ENCODE results near the gene PHF21A. TPM values are rescaled to one million over a fixed set of nuclear protein-coding genes. Genes with fewer than 3 reads are reported as not detected.
A peak's percentile ranks its signal among the peaks of the same experiment; 100 is the strongest.

The PHF21A gene
- total and polyA plus RNA-seq, 4 donors = 3.6 to 8.5 (median 6.2) TPM

DNA sequence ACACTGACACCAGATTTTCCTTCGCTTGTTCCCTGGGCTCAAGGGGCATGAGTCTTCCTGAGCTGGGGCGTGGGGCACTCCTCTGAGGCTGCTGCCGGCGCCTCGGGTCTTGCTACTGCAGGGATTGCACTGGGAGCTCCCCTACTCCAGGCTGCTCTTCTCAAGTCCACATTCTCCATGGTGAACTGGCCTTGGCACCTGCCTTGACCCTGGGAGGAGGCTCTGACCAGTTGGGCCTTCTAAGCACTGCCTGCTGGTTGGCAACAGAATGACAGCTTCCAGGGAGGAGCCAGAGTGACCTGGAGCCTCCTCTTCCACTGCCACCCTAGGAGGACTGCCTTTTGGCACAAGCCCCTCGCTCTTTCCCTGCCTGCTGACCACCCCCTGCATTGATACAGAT is 223.7 kb downstream of the PHF21A start:
- DNase-seq (ENCODE audit: low spot score) = no peak
- Histone ChIP-seq H3K9me3 (ENCODE audit: control insufficient read depth in 4 of 4, low read length in 3 of 4) (no peaks in the 10 kb centered on the region), H3K4me1 (ENCODE audit: control insufficient read depth in 4 of 4, insufficient read depth in 4 of 4, low read length in 3 of 4) (peaks cover 7 to 32% (median 21%) of the 10 kb centered on the region in 4 donors), H3K27ac (ENCODE audit: low read depth in 1 of 2, low read length in 2 of 2) (no peak overlapping the region), H3K4me3 (ENCODE audit: low read depth in 1 of 3, low read length in 3 of 3) (no peak overlapping the region), H3K9ac (ENCODE audit: low read depth in 1 of 2, low read length in 2 of 2) (no peak overlapping the region), H3K36me3 (ENCODE audit: control insufficient read depth in 4 of 4, insufficient read depth in 3 of 4, low read depth in 1 of 4, low read length in 3 of 4) (no peaks in the 10 kb centered on the region), H3K27me3 (ENCODE audit: control insufficient read depth in 4 of 4, insufficient read depth in 4 of 4, low read length in 3 of 4) (no peaks in the 10 kb centered on the region)
- TF ChIP-seq, protein P1, sequence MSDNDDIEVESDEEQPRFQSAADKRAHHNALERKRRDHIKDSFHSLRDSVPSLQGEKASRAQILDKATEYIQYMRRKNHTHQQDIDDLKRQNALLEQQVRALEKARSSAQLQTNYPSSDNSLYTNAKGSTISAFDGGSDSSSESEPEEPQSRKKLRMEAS (IDR thresholded peaks at IDR 0.05) = no peak
- no peak for TF ChIP-seq RXRA (IDR thresholded peaks at IDR 0.05)
- no peak for TF ChIP-seq TAF1 (conservative IDR thresholded peaks at IDR 0.05)
- TF ChIP-seq SP1 (IDR thresholded peaks at IDR 0.05) = no peak
- no peak for TF ChIP-seq FOXA2 (IDR thresholded peaks at IDR 0.05)
- TF ChIP-seq, protein P2, sequence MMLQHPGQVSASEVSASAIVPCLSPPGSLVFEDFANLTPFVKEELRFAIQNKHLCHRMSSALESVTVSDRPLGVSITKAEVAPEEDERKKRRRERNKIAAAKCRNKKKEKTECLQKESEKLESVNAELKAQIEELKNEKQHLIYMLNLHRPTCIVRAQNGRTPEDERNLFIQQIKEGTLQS (IDR thresholded peaks at IDR 0.05) = no peak
- no peak for TF ChIP-seq JUND (IDR thresholded peaks at IDR 0.05)
- no peak for TF ChIP-seq RAD21 (IDR thresholded peaks at IDR 0.05)
- no peak for TF ChIP-seq GABPA (IDR thresholded peaks at IDR 0.05 in 1 of 2, conservative IDR thresholded peaks at IDR 0.05 in 1 of 2)
- no peak for TF ChIP-seq FOXA1 (IDR thresholded peaks at IDR 0.05)
- TF ChIP-seq NR2F2 (IDR thresholded peaks at IDR 0.05) = no peak
- TF ChIP-seq, protein P3, sequence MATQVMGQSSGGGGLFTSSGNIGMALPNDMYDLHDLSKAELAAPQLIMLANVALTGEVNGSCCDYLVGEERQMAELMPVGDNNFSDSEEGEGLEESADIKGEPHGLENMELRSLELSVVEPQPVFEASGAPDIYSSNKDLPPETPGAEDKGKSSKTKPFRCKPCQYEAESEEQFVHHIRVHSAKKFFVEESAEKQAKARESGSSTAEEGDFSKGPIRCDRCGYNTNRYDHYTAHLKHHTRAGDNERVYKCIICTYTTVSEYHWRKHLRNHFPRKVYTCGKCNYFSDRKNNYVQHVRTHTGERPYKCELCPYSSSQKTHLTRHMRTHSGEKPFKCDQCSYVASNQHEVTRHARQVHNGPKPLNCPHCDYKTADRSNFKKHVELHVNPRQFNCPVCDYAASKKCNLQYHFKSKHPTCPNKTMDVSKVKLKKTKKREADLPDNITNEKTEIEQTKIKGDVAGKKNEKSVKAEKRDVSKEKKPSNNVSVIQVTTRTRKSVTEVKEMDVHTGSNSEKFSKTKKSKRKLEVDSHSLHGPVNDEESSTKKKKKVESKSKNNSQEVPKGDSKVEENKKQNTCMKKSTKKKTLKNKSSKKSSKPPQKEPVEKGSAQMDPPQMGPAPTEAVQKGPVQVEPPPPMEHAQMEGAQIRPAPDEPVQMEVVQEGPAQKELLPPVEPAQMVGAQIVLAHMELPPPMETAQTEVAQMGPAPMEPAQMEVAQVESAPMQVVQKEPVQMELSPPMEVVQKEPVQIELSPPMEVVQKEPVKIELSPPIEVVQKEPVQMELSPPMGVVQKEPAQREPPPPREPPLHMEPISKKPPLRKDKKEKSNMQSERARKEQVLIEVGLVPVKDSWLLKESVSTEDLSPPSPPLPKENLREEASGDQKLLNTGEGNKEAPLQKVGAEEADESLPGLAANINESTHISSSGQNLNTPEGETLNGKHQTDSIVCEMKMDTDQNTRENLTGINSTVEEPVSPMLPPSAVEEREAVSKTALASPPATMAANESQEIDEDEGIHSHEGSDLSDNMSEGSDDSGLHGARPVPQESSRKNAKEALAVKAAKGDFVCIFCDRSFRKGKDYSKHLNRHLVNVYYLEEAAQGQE (IDR thresholded peaks at IDR 0.05) = no peak
- 92% methylated on average over 6 of the region's 6 CpGs for WGBS

DNA sequence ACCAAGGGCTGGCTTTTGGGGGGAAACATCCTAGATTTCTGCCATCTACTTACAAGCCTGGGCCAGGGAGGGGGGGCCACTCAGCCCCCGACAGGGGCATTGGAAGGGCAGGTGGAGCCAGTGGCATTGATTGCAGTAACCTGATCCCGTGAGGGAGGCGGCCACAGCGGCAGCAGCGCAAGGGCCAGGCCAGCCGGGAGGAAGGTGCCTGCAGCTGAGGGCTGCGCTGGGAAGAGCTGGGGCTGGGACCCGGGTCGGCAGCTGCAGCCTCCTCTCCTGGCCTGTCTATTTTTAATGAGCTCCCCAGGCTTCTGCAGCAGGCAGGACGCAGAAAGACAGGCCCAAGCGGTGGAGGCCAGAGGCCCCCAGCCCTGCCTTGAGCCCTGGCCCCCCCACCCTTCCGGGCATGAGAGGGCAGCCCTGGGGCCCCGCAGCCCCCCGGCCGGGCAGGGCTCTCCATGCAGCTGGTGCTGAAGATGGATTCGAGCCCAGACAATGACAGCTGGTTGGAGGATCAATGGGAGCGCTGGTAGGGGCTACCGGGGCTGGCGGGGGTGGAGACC is 224.8 kb downstream of the PHF21A start:
- no peak for TF ChIP-seq RXRA (IDR thresholded peaks at IDR 0.05)
- no peak for TF ChIP-seq FOXA1 (IDR thresholded peaks at IDR 0.05)
- no peak for TF ChIP-seq HNF4A (conservative IDR thresholded peaks at IDR 0.05)
- TF ChIP-seq HNF4G (IDR thresholded peaks at IDR 0.05) = no peak
- TF ChIP-seq, protein P3 (IDR thresholded peaks at IDR 0.05) = peak; percentile 38
- no peak for TF ChIP-seq SP1 (IDR thresholded peaks at IDR 0.05)
- TF ChIP-seq, protein P1 (IDR thresholded peaks at IDR 0.05) = no peak
- no peaks in the 10 kb centered on the region for H3K27me3 ChIP-seq (ENCODE audit: control insufficient read depth in 4 of 4, insufficient read depth in 4 of 4, low read length in 3 of 4)
- no peak for DNase-seq (ENCODE audit: low spot score)

More for the DNA sequence above, 224.8 kb downstream of the PHF21A start:
- 27% methylated on average over 19 of the region's 19 CpGs for WGBS
- H3K36me3 ChIP-seq (ENCODE audit: control insufficient read depth in 4 of 4, insufficient read depth in 3 of 4, low read depth in 1 of 4, low read length in 3 of 4) = no peaks in the 10 kb centered on the region
- peaks cover 7 to 38% (median 24%) of the 10 kb centered on the region in 4 donors for H3K4me1 ChIP-seq (ENCODE audit: control insufficient read depth in 4 of 4, insufficient read depth in 4 of 4, low read length in 3 of 4)
- no peak overlapping the region for H3K4me3 ChIP-seq (ENCODE audit: low read depth in 1 of 3, low read length in 3 of 3)
- H3K27ac ChIP-seq (ENCODE audit: low read depth in 1 of 2, low read length in 2 of 2) = no peak overlapping the region
- no peaks in the 10 kb centered on the region for H3K9me3 ChIP-seq (ENCODE audit: control insufficient read depth in 4 of 4, low read length in 3 of 4)
- no peak overlapping the region for H3K9ac ChIP-seq (ENCODE audit: low read depth in 1 of 2, low read length in 2 of 2)
